Peyer's patch (tissue), 4 donors: Measurements from ENCODE around the gene TH.

ENCODE experiments used
- CTCF ChIP-seq, 6 experiments: fragments of 450-650 bp in 4 of 6; fragments of 200-600 bp in 2 of 6; sonication (generic) in 1 of 6; IDR thresholded peaks; one replicate each; pipeline ENCODE4 v1.5.1; 2017 to 2019; ENCODE audit warnings: antibody characterized with exemption in 6 of 6, mild to moderate bottlenecking in 3 of 6, moderate library complexity in 1 of 6
- POLR2A ChIP-seq, 2 donors: fragments of 450-650 bp; IDR thresholded peaks; one replicate each; pipeline ENCODE4 v1.5.1; 2017; ENCODE audit warnings: antibody characterized with exemption in 2 of 2, mild to moderate bottlenecking in 2 of 2, moderate library complexity in 2 of 2

- TF ChIP-seq CTCF (IDR thresholded peaks at IDR 0.05) (no peak), POLR2A (IDR thresholded peaks at IDR 0.05) (no peak)
Observed at GRCh38 chr11:2214527-2215229, 43.1 kb upstream of the TH start.
